ENCODE measurements around the gene ARHGEF4.

The ARHGEF4 gene

DNA sequence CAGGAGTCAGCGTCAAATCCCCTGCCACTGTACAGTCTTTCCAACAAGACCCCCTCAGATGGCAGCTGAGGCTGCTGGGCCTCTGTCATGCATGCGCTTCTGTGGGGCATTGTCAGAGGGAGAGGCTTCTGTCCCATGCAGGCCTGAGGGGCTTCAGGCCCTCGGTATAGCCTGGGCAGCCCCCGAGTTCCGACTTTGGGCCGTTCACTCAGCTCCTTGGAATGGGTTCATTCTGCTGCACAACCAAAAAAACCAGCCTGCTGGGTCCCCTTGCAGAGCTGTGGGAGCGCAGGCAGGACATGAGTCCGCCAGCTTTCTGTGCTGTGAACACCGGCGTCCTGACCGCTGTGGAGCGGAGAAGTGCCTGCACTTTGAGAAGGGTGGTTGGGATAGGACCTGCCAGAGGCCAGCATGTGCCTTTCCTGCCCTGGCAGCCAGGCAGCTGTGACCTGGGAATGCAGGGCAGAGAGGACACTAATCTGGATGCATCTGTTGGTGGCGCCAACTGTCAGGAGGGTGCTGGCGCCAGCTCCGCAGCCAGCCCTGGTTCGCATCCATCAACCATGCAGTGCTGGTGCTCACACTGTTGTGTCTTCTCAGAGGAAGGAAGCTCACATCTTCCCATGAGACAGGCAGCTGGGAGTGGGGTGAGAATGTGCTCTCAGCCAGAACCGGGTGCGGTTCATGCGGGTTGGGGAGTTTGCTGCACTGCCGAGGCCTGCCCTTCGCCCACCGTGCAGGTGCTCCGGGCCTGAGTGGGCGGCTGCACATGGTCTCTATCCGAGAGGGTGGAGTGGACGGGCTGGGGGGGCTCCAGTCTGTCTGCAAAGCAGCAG, 14.3 kb downstream of the ARHGEF4 start:
- DNase-seq (ENCODE audit: low read depth): no peak

- no peak for DNase-seq (ENCODE audit: low read depth)
Measured at GRCh38 chr2:130851624-130852382, 15.1 kb downstream of the ARHGEF4 start.

DNA sequence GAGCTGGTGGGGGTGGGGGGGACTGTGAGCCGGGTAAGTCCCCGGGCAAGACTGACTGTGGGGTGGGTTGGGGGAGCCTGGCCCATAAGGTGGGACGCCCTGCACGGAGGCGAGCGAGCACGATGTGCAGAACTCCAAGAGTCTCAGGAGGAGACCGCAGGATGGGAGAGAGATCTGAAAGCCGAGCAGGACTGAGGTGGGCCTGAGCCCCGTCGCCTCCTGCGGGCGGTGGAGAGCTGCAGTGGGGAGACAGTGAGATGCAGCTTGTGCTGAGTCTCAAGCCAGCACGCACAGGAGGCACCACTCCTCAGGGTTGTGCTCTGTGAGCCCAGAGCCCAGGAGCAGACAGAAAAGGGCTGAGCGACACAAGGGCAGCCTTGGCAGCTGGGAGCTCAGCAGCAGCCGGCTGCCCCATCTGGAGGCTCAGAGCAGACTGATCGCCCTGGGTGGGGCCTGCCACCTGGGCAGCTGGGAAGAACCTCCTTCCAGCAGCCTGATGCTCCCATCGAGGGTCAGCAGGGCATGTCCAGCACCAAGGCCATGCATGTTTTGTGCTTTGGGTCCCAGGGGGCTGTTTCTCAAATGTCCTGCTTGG, 15.9 kb downstream of the ARHGEF4 start:
- DNase-seq (ENCODE audit: low read depth): no peak

DNA sequence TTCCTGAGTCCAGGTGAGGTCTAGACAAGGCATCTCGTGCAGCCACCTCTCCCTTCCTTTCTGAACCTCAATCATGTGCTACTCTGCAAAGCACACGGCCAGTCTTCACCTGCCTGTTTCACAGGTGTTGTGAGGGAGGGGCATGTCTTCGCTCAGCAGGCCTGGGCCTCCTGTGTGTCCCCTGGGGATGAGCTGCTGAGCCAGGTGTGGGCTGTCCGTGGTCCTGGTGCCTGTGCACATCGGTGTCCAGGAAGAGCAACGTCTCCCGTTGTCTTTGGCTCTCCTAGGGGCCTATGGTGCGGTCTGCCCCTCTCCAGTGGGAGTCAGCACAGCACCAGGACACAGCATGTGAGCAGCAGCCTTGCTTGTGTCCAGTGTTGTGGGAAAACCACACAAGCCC, 16.7 kb downstream of the ARHGEF4 start:
- no peak for DNase-seq (ENCODE audit: low read depth)

GRCh38 chr2:130854301-130854700, 17.6 kb downstream of the ARHGEF4 start:
- DNase-seq (ENCODE audit: low read depth): no peak

DNA sequence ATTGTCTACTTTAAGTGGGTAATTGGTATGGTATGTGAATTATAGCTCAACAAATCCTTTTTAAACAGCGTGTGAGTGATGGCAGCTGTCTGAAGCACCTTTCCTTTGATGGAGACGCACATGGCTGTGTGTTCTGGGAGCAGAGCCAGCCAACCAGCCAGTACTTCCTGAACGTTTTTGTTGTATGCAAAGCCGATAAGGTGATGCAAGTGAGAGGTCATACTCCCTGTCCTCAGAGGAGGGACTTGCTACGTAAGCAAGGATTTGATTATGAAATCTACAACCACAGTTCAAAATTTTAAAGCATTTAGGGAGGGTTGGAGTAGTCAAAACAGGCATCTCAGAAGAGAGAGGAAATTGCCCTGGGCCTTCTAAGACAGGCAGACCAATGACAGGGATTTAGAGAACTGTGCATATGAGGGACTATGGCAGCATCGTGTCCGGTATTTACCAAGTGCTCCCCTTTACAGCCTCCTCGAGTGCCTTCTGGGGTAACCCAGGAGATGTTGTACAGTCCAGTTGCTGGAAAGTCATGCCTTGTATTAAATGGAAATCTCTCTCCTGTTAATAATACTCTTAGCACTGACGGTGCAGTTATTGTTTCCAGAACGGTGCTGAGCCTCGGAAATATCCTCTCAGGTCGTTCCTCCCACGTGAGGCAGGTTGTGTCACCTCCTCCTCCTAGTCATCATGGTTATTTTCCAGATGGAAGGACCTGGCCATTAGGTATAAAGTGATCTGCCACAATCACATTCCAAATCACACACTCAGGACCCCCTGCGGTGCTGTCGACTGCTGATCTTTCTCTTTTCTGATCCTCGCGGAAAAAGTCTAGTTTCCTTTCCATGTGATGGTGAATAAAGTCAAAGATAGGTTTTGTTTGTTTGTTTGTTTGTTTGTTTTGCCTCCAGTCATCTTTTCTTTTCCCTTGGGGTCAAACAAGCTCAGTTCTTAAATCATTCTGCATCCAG, 28.4 kb downstream of the ARHGEF4 start:
- DNase-seq (ENCODE audit: low read depth): peak; percentile 99

DNA sequence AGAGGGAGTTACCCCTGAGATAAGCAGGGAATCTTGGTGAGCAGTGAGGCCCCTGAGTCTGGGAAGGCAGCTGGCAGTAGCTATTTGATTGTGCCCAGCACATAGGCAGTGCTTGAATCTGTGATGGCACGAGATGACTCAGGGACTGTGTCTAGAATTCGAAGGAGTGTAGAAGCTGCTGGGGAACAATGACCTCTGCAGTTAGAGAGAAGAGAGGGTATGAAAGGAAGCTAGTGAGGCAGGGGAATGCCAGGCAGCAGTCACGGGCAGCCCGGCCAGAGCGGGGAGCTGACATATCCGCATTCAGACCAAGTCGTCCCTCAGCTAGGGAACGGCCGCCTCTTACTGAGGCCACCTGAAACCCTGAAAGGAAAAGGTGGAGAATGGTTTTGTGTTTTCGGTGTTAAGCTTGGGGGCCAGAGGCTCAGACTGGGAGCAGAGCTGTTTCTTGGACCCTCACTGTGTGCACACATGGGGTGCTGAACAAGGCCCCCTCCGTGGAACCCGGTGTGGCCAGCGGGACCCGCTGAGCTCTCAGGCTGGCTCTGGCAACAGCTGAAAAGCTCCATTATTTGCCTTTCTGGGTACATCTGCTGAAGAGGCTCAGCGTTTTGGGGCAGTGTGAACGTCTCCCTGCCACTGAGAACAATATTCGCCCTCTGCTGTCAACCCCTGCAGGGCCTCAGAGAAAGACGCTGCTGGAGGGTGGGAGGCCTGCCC, 32.9 kb downstream of the ARHGEF4 start:
- no peak for DNase-seq (ENCODE audit: low read depth)

DNA sequence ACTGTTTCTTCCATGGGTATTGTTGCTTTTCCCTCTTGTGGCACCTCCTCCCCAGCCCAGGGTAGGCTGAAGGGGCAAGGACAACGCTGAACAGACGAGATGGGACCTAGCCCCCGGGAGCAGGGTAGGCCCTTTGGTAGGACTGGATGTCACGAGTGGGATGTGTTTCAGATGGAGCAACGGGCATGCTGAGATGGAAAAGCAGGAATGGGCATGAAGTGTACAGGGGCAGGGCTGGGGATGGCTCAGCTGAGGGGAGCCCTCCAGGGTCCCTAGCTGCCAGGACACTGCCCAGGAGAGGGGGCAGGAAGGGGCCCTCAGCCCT, 33.4 kb downstream of the ARHGEF4 start:
- DNase-seq (ENCODE audit: low read depth): no peak

DNA sequence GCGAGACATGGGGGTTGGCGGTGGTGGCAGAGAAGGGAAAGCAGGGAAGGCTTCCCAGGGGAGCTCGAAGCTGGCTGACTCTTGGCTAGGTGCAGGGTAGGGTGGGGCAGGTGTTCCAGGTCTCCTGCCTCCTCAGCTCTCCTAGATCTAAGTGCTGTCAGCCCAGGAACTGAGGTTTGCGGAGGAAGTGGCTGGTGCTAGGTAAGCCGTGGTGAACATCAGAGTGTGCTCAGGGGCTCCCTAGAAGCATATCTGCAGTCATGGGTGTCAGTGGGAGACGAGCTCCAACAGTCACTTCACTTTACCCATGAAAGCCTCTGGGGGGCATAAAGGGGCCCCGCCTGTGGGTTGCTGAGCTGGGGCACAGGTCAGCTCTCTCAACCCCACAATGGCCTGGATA, 34.1 kb downstream of the ARHGEF4 start:
- DNase-seq (ENCODE audit: low read depth): no peak

- DNase-seq (ENCODE audit: low read depth): no peak
Measured at GRCh38 chr2:130871843-130872740, 35.4 kb downstream of the ARHGEF4 start.

- DNase-seq (ENCODE audit: low read depth): no peak
Measured at GRCh38 chr2:130872741-130873125, 36.0 kb downstream of the ARHGEF4 start.

- DNase-seq (ENCODE audit: low read depth): peak; percentile 57
Measured at GRCh38 chr2:130873700-130874346, 37.1 kb downstream of the ARHGEF4 start.

DNA sequence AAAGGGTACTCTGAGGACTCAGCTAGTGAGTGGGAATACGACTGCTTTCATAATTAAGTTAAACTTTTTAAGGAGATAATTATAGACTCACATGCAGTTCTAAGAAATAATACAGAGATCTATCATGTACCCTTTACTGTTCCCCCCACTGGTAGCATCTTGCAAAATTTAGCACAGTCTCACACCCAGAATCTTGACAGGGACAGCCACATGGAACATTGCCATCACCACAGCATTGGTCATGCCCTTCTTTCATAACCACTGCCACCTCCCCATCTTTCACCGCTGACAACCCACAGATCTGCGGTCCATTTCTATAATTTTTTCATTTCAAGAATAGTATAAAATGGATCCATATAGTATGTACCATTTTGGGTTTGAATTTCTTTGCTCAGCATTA, 37.8 kb downstream of the ARHGEF4 start:
- no peak for DNase-seq (ENCODE audit: low read depth)

DNA sequence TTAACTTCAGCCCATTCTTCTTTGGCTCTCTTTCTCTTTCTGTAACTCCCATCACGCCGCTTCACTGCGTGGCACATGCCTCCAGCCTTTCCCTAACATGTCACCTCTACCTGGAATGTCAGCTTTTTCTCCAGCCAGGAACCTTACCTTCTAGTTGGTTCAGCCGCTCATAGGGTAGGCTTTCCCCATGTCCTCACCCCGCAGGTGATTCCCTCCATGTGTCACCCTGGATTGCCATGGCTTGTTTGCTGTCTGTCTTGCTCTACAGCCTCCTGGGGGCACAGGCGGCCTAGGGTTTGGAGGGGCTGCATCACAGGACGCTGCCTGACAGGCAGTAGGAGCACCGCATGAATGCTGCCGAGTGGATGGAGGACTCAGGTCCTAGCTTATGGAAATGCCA, 39.2 kb downstream of the ARHGEF4 start:
- DNase-seq (ENCODE audit: low read depth): no peak

- no peak for DNase-seq (ENCODE audit: low read depth)
Measured at GRCh38 chr2:130877258-130877657, 40.5 kb downstream of the ARHGEF4 start.

DNA sequence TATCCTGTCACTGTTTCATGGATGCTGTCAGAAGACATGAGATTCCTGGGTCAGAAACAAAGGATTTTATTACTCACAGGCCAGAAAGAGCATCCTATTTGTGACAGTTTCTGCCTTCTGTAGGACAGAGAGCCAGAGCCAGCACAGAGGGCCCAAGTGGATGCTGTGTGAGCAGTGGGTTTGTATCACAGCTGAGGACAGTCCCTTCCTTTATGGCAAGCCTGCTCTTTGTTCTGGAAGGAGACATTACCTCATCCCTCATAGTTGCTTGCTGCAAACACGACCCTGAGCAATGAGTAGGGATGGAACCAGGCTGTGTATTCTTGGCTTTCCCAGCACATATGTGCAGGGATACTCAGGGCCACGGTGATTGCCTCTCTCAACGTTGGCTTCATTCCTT, 41.6 kb downstream of the ARHGEF4 start:
- DNase-seq (ENCODE audit: low read depth): no peak

- no peak for DNase-seq (ENCODE audit: low read depth)
Measured at GRCh38 chr2:130878933-130879332, 42.2 kb downstream of the ARHGEF4 start.

- DNase-seq (ENCODE audit: low read depth): no peak
Measured at GRCh38 chr2:130882111-130882690, 45.5 kb downstream of the ARHGEF4 start.

DNA sequence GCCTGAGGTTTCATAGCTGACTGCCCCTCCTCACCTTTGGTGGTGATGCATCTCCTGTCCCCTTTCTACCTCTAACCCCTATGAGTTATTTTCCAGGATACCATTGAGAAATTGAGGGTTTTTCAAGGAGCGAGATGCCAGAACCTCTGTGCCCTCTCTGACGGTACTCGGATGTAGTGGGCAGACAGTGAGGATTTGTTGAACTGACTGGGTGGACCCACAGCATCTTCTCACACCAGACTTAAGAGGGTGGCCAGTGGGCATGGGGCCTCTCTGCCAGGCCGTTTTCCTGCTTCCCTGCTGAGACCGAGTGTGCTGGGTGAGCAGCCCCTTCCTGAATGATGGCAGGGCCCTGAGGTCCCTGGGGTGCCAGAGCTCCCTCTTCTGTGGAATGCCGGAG, 46.3 kb downstream of the ARHGEF4 start:
- no peak for DNase-seq (ENCODE audit: low read depth)

Data from amniotic epithelial cell (primary cell).